ENCODE data around the gene SUB1. TPM values are rescaled to one million over a fixed set of nuclear protein-coding genes. Genes with fewer than 3 reads are reported as not detected.

Gene SUB1
- total and polyA plus RNA-seq, 2 experiments from 2014 or later = 135 to 415 TPM

DNA sequence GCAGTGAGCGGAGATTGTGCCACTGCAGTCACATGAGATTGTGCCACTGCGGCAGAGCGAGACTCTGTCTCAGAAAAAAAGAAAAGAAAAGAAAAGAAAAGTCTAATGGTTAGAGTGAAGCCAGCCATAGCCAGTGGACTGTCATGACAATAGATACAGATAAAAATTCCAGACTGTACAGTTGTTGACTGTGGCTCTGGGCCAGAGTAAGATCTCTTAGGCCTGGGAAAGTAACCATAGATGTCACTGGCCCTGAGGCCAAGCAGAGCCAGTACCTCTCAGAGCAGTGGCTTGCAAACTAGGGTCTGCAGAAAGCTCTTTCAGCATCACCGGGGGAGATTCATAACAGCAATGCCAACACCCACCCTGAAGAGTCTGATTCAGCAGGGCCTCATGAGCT lies 44.1 kb upstream of the SUB1 start:
- Histone ChIP-seq H3K4me1 (ENCODE audit: low read depth) (no peaks in the 10 kb centered on the region), H3K36me3 (no peaks in the 10 kb centered on the region), H3K27me3 (no peaks in the 10 kb centered on the region), H3K9me3 (ENCODE audit: low read depth) (no peaks in the 10 kb centered on the region), H3K27ac (no peak overlapping the region), H3K4me3 (no peak overlapping the region)
- DNase-seq (ENCODE audit: low read depth in 1 of 2, low spot score in 1 of 2) = peak in 1 of 2 donors; percentile 60
- TF ChIP-seq, protein P1, sequence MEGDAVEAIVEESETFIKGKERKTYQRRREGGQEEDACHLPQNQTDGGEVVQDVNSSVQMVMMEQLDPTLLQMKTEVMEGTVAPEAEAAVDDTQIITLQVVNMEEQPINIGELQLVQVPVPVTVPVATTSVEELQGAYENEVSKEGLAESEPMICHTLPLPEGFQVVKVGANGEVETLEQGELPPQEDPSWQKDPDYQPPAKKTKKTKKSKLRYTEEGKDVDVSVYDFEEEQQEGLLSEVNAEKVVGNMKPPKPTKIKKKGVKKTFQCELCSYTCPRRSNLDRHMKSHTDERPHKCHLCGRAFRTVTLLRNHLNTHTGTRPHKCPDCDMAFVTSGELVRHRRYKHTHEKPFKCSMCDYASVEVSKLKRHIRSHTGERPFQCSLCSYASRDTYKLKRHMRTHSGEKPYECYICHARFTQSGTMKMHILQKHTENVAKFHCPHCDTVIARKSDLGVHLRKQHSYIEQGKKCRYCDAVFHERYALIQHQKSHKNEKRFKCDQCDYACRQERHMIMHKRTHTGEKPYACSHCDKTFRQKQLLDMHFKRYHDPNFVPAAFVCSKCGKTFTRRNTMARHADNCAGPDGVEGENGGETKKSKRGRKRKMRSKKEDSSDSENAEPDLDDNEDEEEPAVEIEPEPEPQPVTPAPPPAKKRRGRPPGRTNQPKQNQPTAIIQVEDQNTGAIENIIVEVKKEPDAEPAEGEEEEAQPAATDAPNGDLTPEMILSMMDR (IDR thresholded peaks at IDR 0.05; ENCODE audit: low read depth, low read length) = no peak

DNA sequence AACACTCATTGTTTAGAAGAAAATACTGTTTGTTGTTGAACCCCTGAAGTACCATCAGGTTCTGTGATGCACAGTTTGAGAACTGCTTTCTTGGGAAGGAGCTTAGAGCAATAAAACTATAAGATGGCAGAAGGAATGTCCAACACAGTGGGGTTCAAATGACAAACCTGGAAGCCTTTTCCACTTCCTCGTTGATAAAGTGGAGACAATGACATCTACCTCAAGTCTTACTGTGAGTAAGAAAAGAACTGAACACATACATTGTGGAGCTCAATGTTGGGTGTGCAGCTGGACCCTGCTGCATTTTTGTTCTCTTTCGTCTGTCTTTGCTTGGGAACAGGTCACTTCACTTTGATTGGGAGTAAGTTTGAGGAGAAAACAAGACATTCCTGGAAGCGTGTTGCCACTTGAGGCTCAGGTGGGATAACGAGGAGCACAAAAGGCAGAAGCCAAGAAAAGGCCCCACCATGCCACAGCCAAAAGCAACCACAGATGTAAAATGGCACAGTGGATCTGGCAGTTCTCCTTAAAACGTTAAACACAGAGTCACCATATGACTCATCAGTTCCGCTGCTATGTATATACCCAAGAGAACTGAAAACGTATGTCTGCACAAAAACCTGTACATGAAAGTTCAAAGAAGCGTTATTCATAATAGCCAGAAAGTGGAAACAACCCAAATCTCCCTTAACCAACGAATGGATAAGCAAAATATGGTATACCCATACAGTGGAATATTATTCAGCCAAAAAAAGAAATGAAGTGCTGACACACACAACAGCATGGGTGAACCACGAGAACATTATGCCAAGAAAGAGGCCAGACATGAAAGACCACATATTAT lies 42.9 kb upstream of the SUB1 start:
- no peaks in the 10 kb centered on the region for H3K27me3 ChIP-seq
- no peaks in the 10 kb centered on the region for H3K36me3 ChIP-seq
- no peak overlapping the region for H3K27ac ChIP-seq
- no peaks in the 10 kb centered on the region for H3K9me3 ChIP-seq (ENCODE audit: low read depth)
- H3K4me3 ChIP-seq = no peak overlapping the region
- TF ChIP-seq, protein P1 (IDR thresholded peaks at IDR 0.05; ENCODE audit: low read depth, low read length) = no peak
- no peaks in the 10 kb centered on the region for H3K4me1 ChIP-seq (ENCODE audit: low read depth)
- peak in 1 of 2 donors; percentile 56 for DNase-seq (ENCODE audit: low read depth in 1 of 2, low spot score in 1 of 2)

DNA sequence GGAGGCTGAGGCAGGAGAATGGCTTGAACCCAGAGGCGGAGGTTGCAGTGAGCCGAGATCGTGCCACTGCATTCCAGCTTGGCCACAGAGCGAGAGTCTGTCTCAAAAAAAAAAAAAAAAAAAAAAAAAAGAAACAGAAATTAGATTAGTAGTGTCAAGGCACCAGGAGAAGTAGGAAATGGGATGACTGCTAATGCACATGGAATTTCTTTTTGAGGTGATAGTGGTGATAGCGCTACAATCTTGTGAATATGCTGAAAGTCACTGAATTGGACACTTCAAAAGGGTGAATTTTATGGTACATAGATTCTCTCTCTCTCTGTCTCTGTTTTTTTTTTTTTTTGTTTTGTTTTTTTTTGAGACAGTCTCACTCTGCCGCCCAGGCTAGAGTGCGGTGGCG lies 42.1 kb upstream of the SUB1 start:
- H3K27ac ChIP-seq = no peak overlapping the region
- no peaks in the 10 kb centered on the region for H3K27me3 ChIP-seq
- H3K4me1 ChIP-seq (ENCODE audit: low read depth) = no peaks in the 10 kb centered on the region
- H3K36me3 ChIP-seq = no peaks in the 10 kb centered on the region
- no peak overlapping the region for H3K4me3 ChIP-seq
- TF ChIP-seq, protein P1 (IDR thresholded peaks at IDR 0.05; ENCODE audit: low read depth, low read length) = no peak
- no peaks in the 10 kb centered on the region for H3K9me3 ChIP-seq (ENCODE audit: low read depth)
- DNase-seq (ENCODE audit: low read depth in 1 of 2, low spot score in 1 of 2) = peak in 1 of 2 donors; percentile 55

DNA sequence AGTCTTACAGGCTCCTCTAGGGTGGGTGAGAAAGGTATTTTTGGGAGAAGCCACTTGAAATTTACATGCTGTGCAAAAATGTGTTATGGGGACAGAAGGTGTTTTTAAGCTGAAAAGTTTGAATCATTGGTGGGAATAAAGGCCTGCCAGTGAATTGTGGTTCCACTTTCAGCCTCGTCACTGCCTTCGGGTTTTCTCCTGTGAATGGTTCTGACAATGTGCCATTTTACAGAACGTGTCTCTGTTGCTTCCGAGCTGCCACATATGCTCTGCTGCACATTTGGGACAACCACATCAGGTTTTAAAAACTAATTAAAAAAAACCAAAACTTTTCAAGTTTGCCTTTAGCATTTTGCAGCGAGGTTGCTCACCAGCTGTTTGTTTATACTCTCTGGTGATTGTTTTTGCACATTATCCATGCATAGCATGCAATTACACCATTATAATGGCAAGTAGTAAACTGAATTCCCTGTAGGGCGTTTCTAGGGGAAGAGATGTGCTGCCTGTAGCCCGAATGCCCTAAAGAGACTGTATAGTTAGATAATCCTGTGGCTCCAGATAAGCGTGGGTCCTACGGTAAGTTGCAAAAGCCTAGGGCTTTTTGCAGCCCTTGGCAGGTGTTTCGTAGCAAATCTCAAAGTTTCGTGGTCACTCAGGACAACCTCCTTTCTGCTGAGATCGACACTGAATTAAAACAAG lies 40.1 kb upstream of the SUB1 start:
- Histone ChIP-seq H3K27ac (no peak overlapping the region), H3K9me3 (ENCODE audit: low read depth) (no peaks in the 10 kb centered on the region), H3K4me1 (ENCODE audit: low read depth) (no peaks in the 10 kb centered on the region), H3K4me3 (no peak overlapping the region), H3K36me3 (no peaks in the 10 kb centered on the region), H3K27me3 (no peaks in the 10 kb centered on the region)
- TF ChIP-seq, protein P1 (IDR thresholded peaks at IDR 0.05; ENCODE audit: low read depth, low read length) = no peak
- DNase-seq (ENCODE audit: low read depth in 1 of 2, low spot score in 1 of 2) = no peak

DNA sequence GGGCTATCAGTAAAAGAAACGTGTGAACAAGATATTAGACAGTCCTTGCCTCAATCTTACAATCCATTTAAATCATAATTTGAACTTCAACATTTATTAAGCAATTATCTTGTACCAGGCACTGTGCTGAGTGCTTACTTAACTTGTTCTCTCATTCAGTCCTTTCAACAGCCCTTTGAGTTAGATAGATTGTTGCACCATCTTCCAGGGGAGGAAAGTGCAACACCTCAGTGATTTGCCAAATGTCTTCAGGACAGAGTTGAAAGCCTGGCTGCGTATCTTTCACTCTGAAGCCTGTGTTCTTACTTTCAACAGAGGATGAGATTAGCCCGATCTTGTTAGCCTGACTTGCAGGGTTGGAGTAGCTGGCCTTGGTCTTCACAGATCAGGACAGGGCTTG lies 34.2 kb upstream of the SUB1 start:
- Histone ChIP-seq H3K4me1 (ENCODE audit: low read depth) (no peaks in the 10 kb centered on the region), H3K36me3 (no peaks in the 10 kb centered on the region), H3K4me3 (no peak overlapping the region), H3K27ac (no peak overlapping the region), H3K27me3 (no peaks in the 10 kb centered on the region), H3K9me3 (ENCODE audit: low read depth) (no peaks in the 10 kb centered on the region)
- DNase-seq (ENCODE audit: low read depth in 1 of 2, low spot score in 1 of 2) = no peak
- TF ChIP-seq, protein P1 (IDR thresholded peaks at IDR 0.05; ENCODE audit: low read depth, low read length) = no peak

Measured in cardiac muscle cell (in vitro differentiated cells and primary cell).